CD4-positive, alpha-beta T cell (primary cell): ENCODE measurements around the gene PHTF2. TPM values are rescaled to one million over a fixed set of nuclear protein-coding genes. Genes with fewer than 3 reads are reported as not detected.

Experiments used
- ATAC-seq: fragments of 200-7000 bp; cut with Tn5 transposase; one replicate; pipeline ENCODE4 v1.10.0; 2022; ENCODE audit warnings: mild to moderate bottlenecking; ENCODE audit not compliant: poor library complexity
- CTCF ChIA-PET: fragments of 350-600 bp; sonication (Branson Sonifier 250); formaldehyde crosslinking; loops from one replicate; lab custom pipeline; 2021; ENCODE audit warnings: antibody characterized with exemption, inconsistent platforms; lab: Charles Lee
- POLR2A ChIA-PET: fragments of 350-600 bp; sonication (Branson Sonifier 250); formaldehyde crosslinking; loops from one replicate; lab custom pipeline; 2021; ENCODE audit warnings: antibody characterized with exemption, inconsistent platforms; lab: Charles Lee
- DNase-seq, 14 experiments: peaks; one replicate each; pipeline ENCODE4 v3.0.0-alpha.2; 2013 to 2020; ENCODE audit warnings: mixed read lengths in 2 of 14
- H3K27ac ChIP-seq, 2 donors: one replicate each; pipeline versions ENCODE4 v1.5.1 to v1.7.0; 2013; ENCODE audit warnings: low read length in 2 of 2, low read depth in 1 of 2, mild to moderate bottlenecking in 1 of 2
- H3K27me3 ChIP-seq, 2 experiments: 1 replicate in 1 of 2; 2 replicates in 1 of 2; pipeline versions ENCODE4 v1.6.1 to v1.7.0; 2013; ENCODE audit warnings: low read length in 2 of 2, control low read depth in 1 of 2, mild to moderate bottlenecking in 1 of 2, moderate library complexity in 1 of 2; ENCODE audit not compliant: insufficient read depth in 2 of 2, control insufficient read depth in 1 of 2
- H3K36me3 ChIP-seq: one replicate; pipeline ENCODE4 v1.6.1; 2013; ENCODE audit warnings: low read length, control low read depth; ENCODE audit not compliant: insufficient read depth
- H3K4me1 ChIP-seq: one replicate; pipeline ENCODE4 v1.6.1; 2013; ENCODE audit warnings: low read length, control low read depth; ENCODE audit not compliant: insufficient read depth
- H3K4me3 ChIP-seq: one replicate; pipeline ENCODE4 v1.5.1; 2013; ENCODE audit warnings: mild to moderate bottlenecking, low read length, moderate library complexity
- H3K9me3 ChIP-seq, 2 experiments: 1 replicate in 1 of 2; 2 replicates in 1 of 2; pipeline versions ENCODE4 v1.6.1 to v1.7.0; 2013; ENCODE audit warnings: low read length in 2 of 2, mild to moderate bottlenecking in 2 of 2, control low read depth in 1 of 2, moderate library complexity in 1 of 2; ENCODE audit not compliant: control insufficient read depth in 1 of 2, insufficient read depth in 1 of 2
- H3K27ac Mint-ChIP-seq: one replicate; pipeline ENCODE4 v1.8.0; 2020; ENCODE audit warnings: mixed read lengths
- H3K27me3 Mint-ChIP-seq: one replicate; pipeline ENCODE4 v1.8.0; 2021; ENCODE audit warnings: mixed read lengths
- H3K36me3 Mint-ChIP-seq: one replicate; pipeline ENCODE4 v1.8.0; 2021; ENCODE audit warnings: low read depth, mixed read lengths
- H3K4me1 Mint-ChIP-seq: one replicate; pipeline ENCODE4 v1.8.0; 2021; ENCODE audit warnings: low read depth, mixed read lengths
- H3K4me3 Mint-ChIP-seq: one replicate; pipeline ENCODE4 v1.8.0; 2020; ENCODE audit warnings: mild to moderate bottlenecking, mixed read lengths
- H3K9me3 Mint-ChIP-seq: one replicate; pipeline ENCODE4 v1.8.0; 2020; ENCODE audit warnings: mixed read lengths
- CTCF ChIP-seq: fragments of 200-600 bp; IDR thresholded peaks from one replicate; pipeline ENCODE4 v1.8.0; 2022; ENCODE audit warnings: antibody characterized with exemption, mild to moderate bottlenecking
- intact Hi-C, 2 experiments: fragments of 100-400 bp; cut with DNase I in 1 of 2; cut with micrococcal nuclease in 1 of 2; formaldehyde crosslinking; loops; one replicate each; pipeline versions ENCODE4 v1.15.1 to v1.9.0; 2023 to 2025; cut with DNase I, micrococcal nuclease
- total RNA-seq, 174 experiments: library from RNA in 2 of 174; stranded (reverse) in 2 of 174; gene quantifications; one replicate each; pipeline ENCODE4 v1.2.3 and lab custom pipeline; 2021 to 2026

PHTF2 gene
- total RNA-seq, 2 experiments from 2014 or later = 22.6 to 23.5 TPM

- H3K27me3 ChIP-seq = no peaks in the 10 kb centered on the region
- DNase-seq = no peak
- no peaks in the 10 kb centered on the region for H3K9me3 ChIP-seq
- peaks cover 17% of the 10 kb centered on the region for H3K4me1 ChIP-seq
- intact Hi-C loops = loop anchor here in 1 of 2 experiments (5.0 kb wide), 1 partner anchor 35 kb away; no protein-coding TSS in a partner anchor
- Mint-ChIP-seq H3K4me1 (peaks cover 56% of the 10 kb centered on the region), H3K27me3 (no peaks in the 10 kb centered on the region), H3K9me3 (no peaks in the 10 kb centered on the region), H3K4me3 (no peak overlapping the region), H3K27ac (no peak overlapping the region), H3K36me3 (peaks cover 11% of the 10 kb centered on the region)
- H3K4me3 ChIP-seq = no peak overlapping the region
- H3K36me3 ChIP-seq = no peaks in the 10 kb centered on the region
- POLR2A ChIA-PET = interaction anchor here (1.1 kb wide), 1 partner anchor 38 kb away, joined by 4 read pairs; the partner anchor contains the start of genes PHTF2 and TMEM60
- ATAC-seq = no peak
- CTCF ChIA-PET = interaction anchor here (1.9 kb wide), 1 partner anchor 38 kb away, joined by 4 read pairs; the partner anchor contains the start of genes PHTF2 and TMEM60
- no peak for TF ChIP-seq CTCF
- no peak overlapping the region for H3K27ac ChIP-seq
These were observed 38.7 kb downstream of the PHTF2 start for GRCh38 chr7:77837275-77837674.

GRCh38 chr7:77837966-77838365 lies 39.4 kb downstream of the PHTF2 start:
- no peak overlapping the region for H3K27ac Mint-ChIP-seq
- no peaks in the 10 kb centered on the region for H3K27me3 Mint-ChIP-seq
- H3K9me3 ChIP-seq = no peaks in the 10 kb centered on the region

GRCh38 chr7:77838929-77839491 lies 40.4 kb downstream of the PHTF2 start:
- no peaks in the 10 kb centered on the region for H3K9me3 Mint-ChIP-seq
- H3K27ac Mint-ChIP-seq = no peak overlapping the region
- H3K27me3 Mint-ChIP-seq = no peaks in the 10 kb centered on the region
- H3K9me3 ChIP-seq = no peaks in the 10 kb centered on the region
- DNase-seq (no peak), ATAC-seq (no peak)
- no peak overlapping the region for H3K27ac ChIP-seq
- TF ChIP-seq CTCF = no peak
- no peaks in the 10 kb centered on the region for H3K36me3 ChIP-seq
- H3K27me3 ChIP-seq = no peaks in the 10 kb centered on the region
- intact Hi-C loops = loop anchor here in 1 of 2 experiments (5.0 kb wide), 1 partner anchor 37 kb away; no protein-coding TSS in a partner anchor
- no peak overlapping the region for H3K4me3 Mint-ChIP-seq
- no peak overlapping the region for H3K4me3 ChIP-seq
- H3K36me3 Mint-ChIP-seq = peaks cover 23% of the 10 kb centered on the region
- ChIA-PET CTCF (interaction anchor here (1.9 kb wide), 1 partner anchor 40 kb away, joined by 4 read pairs; the partner anchor contains the start of genes PHTF2 and TMEM60), POLR2A (no interaction called here)
- peaks cover 7% of the 10 kb centered on the region for H3K4me1 ChIP-seq
- peaks cover 46% of the 10 kb centered on the region for H3K4me1 Mint-ChIP-seq

More at GRCh38 chr7:77837966-77838365, 39.4 kb downstream of the PHTF2 start:
- DNase-seq (no peak), ATAC-seq (no peak)
- Histone ChIP-seq H3K27ac (no peak overlapping the region), H3K27me3 (no peaks in the 10 kb centered on the region), H3K4me1 (peaks cover 15% of the 10 kb centered on the region), H3K4me3 (no peak overlapping the region), H3K36me3 (no peaks in the 10 kb centered on the region)
- Mint-ChIP-seq H3K36me3 (peaks cover 17% of the 10 kb centered on the region), H3K9me3 (no peaks in the 10 kb centered on the region), H3K4me3 (no peak overlapping the region), H3K4me1 (peaks cover 52% of the 10 kb centered on the region)
- ChIA-PET CTCF (interaction anchor here (1.9 kb wide), 1 partner anchor 39 kb away, joined by 4 read pairs; the partner anchor contains the start of genes PHTF2 and TMEM60), POLR2A (interaction anchor here (1.1 kb wide), 1 partner anchor 39 kb away, joined by 4 read pairs; the partner anchor contains the start of genes PHTF2 and TMEM60)
- TF ChIP-seq CTCF = no peak
- intact Hi-C loops = loop anchor here in 1 of 2 experiments (5.0 kb wide), 1 partner anchor 36 kb away; no protein-coding TSS in a partner anchor
